ENCODE data around the gene DLG2.
"Not testable (repeated sequence)": the region's sequence is repeated elsewhere in the genome, so short reads cannot be mapped to it uniquely, and the experiment has no call there.

The DLG2 gene

GRCh38 chr11:85027346-85027745 lies 599.8 kb downstream of the DLG2 start:
- TF ChIP-seq CTCF (IDR thresholded peaks at IDR 0.05; ENCODE audit: low read depth, low read length) = no peak
- no peak for DNase-seq (ENCODE audit: extremely low read depth, low read depth)

GRCh38 chr11:85021058-85021457 lies 606.1 kb downstream of the DLG2 start:
- no peak for TF ChIP-seq CTCF (IDR thresholded peaks at IDR 0.05; ENCODE audit: low read depth, low read length)

GRCh38 chr11:84993386-84993785 lies 633.8 kb downstream of the DLG2 start:
- no peak for DNase-seq (ENCODE audit: extremely low read depth, low read depth)

More at GRCh38 chr11:85021058-85021457, 606.1 kb downstream of the DLG2 start:
- no peak for DNase-seq (ENCODE audit: extremely low read depth, low read depth)

GRCh38 chr11:84990141-84990540 lies 637.0 kb downstream of the DLG2 start:
- DNase-seq (ENCODE audit: extremely low read depth, low read depth) = no peak
- no peak for TF ChIP-seq CTCF (IDR thresholded peaks at IDR 0.05; ENCODE audit: low read depth, low read length)

More at GRCh38 chr11:84993386-84993785, 633.8 kb downstream of the DLG2 start:
- TF ChIP-seq CTCF (IDR thresholded peaks at IDR 0.05; ENCODE audit: low read depth, low read length) = peak; percentile 52

GRCh38 chr11:84987686-84988187 lies 639.4 kb downstream of the DLG2 start:
- not testable (repeated sequence) for DNase-seq (ENCODE audit: extremely low read depth, low read depth)

- no peak for DNase-seq (ENCODE audit: extremely low read depth, low read depth)
- no peak for TF ChIP-seq CTCF (IDR thresholded peaks at IDR 0.05; ENCODE audit: low read depth, low read length)
These were observed 645.8 kb downstream of the DLG2 start for GRCh38 chr11:84981301-84981700.

- DNase-seq (ENCODE audit: extremely low read depth, low read depth) = no peak
- no peak for TF ChIP-seq CTCF (IDR thresholded peaks at IDR 0.05; ENCODE audit: low read depth, low read length)
These were observed 658.0 kb downstream of the DLG2 start for GRCh38 chr11:84969103-84969502.

GRCh38 chr11:84965484-84965883 lies 661.7 kb downstream of the DLG2 start:
- no peak for DNase-seq (ENCODE audit: extremely low read depth, low read depth)

More at GRCh38 chr11:84965484-84965883, 661.7 kb downstream of the DLG2 start:
- TF ChIP-seq CTCF (IDR thresholded peaks at IDR 0.05; ENCODE audit: low read depth, low read length) = no peak
